GM19239 (cell line): ENCODE results near the gene FAM200B.
A peak's percentile ranks its signal among the peaks of the same experiment; 100 is the strongest.

ENCODE experiments used
- DNase-seq: peaks from one replicate; pipeline ENCODE4 v3.0.0; 2011; ENCODE audit warnings: low spot score; ENCODE audit not compliant: insufficient read length
- FAIRE-seq: peaks from 2 replicates; lab custom pipeline; 2011; peaks lifted over from hg19 to GRCh38; lab: Jason Lieb, UNC

Gene FAM200B

DNA sequence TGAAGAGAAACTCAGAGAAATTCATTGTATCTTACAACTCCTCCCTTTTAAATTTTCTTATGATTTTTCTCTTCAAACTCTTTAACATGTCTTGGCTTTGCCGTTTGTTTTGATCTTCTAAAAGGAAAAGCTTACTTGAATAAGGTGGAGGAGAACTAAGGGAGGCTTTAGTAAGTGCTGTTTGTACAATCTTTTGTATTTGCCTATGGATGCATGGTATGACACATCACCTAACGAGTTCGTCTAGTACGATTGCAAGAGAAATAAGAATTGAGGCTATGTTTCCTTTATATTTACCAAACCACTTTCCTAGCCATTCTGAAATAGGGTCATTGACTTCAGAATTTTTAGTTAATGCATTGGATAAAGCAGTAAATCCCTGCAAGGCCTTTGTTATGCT, 12.8 kb downstream of the FAM200B start:
- DNase-seq = no peak
- FAIRE-seq = no peak

DNA sequence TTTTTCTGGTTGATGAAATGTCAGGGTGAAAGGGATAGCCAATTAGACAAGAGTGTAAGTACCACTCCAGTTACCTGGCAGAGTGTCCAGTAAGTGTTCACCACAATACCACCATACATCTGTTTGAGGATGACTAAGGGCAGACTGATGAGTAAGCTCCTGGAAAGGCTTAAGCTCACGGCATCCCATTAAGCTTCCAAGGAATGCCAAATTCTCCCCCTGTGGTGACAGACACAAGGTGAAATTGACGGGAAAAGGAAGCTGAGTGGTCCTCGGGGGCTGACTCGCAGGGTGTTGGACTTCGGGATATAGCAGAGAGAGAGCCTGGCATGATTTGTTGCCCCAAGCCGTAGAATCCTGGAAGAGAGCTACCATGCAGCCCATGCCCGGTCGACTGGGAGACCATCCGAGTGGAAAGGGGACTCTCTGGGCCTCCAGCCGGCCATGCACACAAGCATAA, 13.6 kb downstream of the FAM200B start:
- FAIRE-seq (no peak), DNase-seq (no peak)

- DNase-seq = no peak
- no peak for FAIRE-seq
Observed at GRCh38 chr4:15695729-15696128, 14.1 kb downstream of the FAM200B start.

DNA sequence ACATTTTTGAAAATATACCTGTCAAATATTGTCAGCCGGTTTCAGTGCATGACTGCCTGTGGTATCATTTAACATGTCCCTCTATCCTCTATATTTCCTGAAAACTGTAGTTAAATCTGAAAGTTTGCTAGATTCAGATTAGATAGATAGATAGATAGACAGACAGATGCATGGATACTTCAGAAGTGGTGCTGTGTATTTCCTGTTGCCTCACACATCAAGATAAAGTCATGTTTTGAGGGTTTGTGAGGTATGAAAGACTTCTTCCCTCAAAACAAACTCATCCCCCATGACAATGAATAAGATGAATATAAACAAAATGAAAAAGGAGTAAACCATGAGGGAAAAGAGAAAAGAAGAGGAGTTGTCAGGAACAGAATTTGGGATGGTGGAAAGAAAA, 15.2 kb downstream of the FAM200B start:
- DNase-seq (no peak), FAIRE-seq (no peak)

GRCh38 chr4:15702941-15703403, 21.3 kb downstream of the FAM200B start, which contains the start of gene BST1:
TSS of gene BST1 (plus strand) at chr4:15703065. CDS start at chr4:15703145, 80 bp downstream.
- peak; percentile 29 for DNase-seq
- FAIRE-seq = peak; percentile 54

- DNase-seq (no peak), FAIRE-seq (no peak)
Observed at GRCh38 chr4:15703439-15703838, 21.8 kb downstream of the FAM200B start.

- no peak for FAIRE-seq
- DNase-seq = no peak
Observed at GRCh38 chr4:15704129-15704528, 22.5 kb downstream of the FAM200B start.

DNA sequence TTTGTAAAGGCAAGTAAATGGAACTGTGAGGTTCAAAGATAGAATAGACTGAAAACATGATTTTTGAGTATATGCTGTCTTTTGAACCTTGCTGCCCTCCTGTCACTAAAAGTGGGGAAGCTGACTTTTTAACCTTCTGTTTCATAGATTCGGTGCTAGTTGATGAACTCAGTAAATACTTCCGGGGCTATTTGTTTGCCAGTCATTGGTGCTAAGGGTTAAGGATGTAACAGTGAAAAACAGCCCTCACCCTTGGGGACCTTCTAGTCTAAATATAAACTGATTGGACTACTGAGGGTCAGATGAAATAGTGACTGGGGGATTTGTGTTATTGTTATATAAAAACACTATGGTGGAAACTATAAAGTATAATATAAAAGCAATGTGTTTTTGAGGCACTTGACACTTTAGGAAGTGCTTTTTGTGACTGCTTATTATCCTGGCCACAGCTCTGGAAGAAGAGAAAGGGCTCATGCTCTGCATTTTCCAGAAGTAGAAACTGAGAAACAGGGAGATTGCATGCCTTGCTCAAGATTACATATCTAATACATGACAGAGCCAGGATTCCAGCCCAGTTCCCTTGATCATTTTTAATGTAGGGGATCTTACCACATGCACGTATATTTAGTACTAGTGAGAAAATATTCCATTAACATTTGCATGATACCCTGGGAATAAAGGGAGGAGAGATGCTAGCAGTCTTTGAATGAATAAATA, 25.2 kb downstream of the FAM200B start:
- DNase-seq (no peak), FAIRE-seq (no peak)

GRCh38 chr4:15707363-15707715, 25.7 kb downstream of the FAM200B start:
- DNase-seq (no peak), FAIRE-seq (no peak)

- no peak for DNase-seq
- FAIRE-seq = no peak
Observed at GRCh38 chr4:15711762-15712161, 30.1 kb downstream of the FAM200B start.

DNA sequence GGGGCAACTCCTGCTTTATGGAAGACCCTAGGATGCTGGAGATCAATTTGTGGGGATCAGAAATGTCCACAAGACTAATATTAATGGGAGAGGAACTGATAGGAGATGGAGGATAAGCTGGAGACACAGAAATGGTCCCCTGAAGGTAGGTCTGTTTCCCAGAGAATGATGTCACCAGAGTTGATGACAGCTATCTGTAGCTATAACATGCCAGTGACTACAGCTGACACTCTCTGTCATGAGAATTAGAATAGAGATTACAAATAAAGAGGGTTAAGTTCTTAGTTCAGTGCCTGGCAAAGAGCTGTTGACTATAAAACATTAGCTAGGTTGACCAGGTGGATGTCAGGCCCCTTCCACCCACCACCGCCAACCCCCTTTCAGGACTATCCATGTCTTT, 30.6 kb downstream of the FAM200B start:
- DNase-seq (no peak), FAIRE-seq (no peak)

- DNase-seq (no peak), FAIRE-seq (no peak)
Observed at GRCh38 chr4:15714141-15714540, 32.5 kb downstream of the FAM200B start.

DNA sequence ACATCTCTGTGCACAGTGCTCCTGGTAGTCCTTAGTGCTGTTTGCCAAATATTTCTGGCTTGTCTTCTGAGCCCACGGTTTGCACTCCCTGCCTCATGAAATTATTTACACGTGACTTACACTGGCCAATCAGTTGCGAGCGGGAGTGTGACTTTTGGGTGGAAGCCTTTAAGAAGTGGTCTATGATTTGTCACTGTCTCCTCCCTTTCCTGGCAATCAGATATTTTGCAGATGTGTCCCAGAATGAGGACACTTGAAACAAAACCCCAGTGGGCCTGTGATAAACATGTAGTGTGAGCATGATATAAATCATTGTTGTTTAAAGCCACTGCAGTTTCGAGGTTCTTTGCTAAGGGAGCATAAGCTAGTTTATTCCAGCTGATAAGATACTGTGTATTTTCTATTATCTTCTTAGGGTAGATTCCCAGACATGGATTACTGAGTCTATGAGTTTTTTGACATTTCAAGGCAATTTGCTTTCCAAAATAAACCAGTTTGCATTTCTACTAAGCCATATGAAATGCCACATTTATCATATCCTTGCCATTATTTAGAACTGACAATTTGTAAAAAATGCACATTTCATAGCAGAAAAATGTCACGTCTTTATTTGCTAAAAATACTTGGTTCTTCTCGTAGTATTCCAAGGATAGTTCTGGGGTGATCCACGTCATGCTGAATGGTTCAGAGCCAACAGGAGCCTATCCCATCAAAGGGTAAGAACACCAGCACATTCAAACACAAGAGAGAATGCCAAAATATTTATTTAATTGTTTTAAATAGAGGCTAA, 33.2 kb downstream of the FAM200B start:
- FAIRE-seq (no peak), DNase-seq (no peak)

DNA sequence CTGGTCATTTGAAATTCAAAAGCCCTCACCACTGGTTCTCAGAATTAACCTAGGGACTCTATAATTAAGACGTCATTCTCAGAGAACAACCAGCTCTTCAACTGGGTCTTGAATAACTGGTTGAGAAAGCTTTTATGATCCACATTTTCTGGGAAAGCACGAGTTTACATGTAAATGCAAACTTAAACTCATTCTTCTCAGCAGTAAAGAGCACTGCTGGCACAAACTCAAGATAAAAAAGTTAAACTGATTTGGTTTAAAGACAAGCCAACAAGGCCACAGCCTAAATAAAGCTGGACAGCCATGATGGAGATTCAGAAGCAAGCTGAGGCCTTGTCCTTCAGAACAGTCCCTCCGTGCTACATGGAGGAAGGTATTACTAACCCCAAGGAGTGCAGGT, 34.5 kb downstream of the FAM200B start:
- no peak for FAIRE-seq
- DNase-seq = no peak

DNA sequence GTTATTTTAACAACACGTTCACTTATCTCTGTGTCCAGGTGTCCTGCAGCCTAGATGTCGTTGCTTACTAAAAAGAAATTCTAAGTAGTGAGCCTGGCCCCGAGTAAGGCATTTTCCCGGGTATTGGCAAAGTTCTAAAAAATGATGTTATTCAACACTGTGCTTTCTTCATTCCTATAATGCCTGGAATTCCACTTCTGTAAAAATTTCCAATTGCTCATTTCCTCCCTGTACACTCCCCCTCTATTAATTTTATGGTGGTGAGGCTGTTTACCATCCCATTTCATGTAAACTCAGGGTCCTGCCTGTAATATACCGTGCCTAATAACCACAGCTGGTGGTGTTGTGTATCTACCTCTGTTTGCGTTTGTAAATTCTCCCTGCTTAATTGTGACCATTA, 35.5 kb downstream of the FAM200B start:
- FAIRE-seq = no peak
- DNase-seq = no peak

- DNase-seq = no peak
- FAIRE-seq = no peak
Observed at GRCh38 chr4:15717657-15718416, 36.2 kb downstream of the FAM200B start.

DNA sequence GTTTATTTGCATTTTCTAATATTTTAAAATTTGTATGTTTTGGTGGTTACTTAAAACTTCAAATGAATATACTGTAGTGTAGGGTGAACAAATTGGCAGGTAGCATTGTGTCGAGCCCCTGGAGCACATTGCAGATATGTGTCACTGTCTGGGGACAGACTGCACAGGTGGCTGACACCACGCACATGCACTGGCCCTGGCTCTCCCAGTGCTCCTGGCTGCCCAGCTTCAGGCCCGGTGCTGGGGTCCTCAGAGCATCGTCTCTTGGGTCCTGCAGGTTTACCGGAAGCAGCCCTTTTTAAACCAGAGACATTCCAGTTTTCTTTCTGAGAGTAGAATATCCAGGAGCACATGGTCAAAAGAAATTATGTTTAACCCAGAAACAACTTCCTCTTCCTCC, 36.8 kb downstream of the FAM200B start:
- DNase-seq (no peak), FAIRE-seq (no peak)

GRCh38 chr4:15718959-15719358, 37.3 kb downstream of the FAM200B start:
- DNase-seq = no peak
- FAIRE-seq = no peak

DNA sequence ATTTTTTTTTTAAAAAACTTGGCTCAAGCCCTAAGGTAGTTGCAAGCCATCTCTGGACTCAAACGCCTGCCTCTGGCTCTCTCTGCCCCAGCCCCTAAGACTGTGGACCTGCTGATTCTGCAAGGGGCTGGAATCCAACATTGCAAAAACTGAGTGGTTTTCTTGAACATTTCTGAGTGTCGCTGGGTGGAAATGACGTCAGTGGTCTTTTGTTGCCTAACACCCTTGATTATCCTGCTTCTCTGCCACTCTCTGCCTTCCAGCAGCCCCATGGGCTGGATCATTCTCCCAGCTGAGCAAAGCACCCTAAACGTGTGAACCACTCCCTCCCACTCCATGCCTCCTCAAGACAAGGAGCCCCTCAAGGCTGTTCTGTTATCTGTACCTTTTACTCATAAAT, 37.9 kb downstream of the FAM200B start:
- DNase-seq (no peak), FAIRE-seq (no peak)

- FAIRE-seq (no peak), DNase-seq (no peak)
Observed at GRCh38 chr4:15720851-15721250, 39.2 kb downstream of the FAM200B start.

- no peak for FAIRE-seq
- DNase-seq = no peak
Observed at GRCh38 chr4:15725608-15726007, 44.0 kb downstream of the FAM200B start.
